Measurements from ENCODE around the gene MSMB. TPM values are rescaled to one million over a fixed set of nuclear protein-coding genes. Genes with fewer than 3 reads are reported as not detected.

The MSMB gene
- total and polyA plus RNA-seq, 7 donors = not detected

- no peak overlapping the region for H3K27ac ChIP-seq
- intact Hi-C loops (cut with DNase I) = no loop called here
- no peak for DNase-seq
- no peak overlapping the region for H3K4me3 ChIP-seq
- H3K4me1 ChIP-seq = no peaks in the 10 kb centered on the region
- H3K27me3 ChIP-seq = no peaks in the 10 kb centered on the region
- H3K36me3 ChIP-seq = no peaks in the 10 kb centered on the region
- no peak for TF ChIP-seq EP300 (IDR thresholded peaks at IDR 0.05)
- TF ChIP-seq POLR2A (IDR thresholded peaks at IDR 0.05) = no peak
- TF ChIP-seq POLR2AphosphoS5 (IDR thresholded peaks at IDR 0.05) = no peak
- TF ChIP-seq CTCF (IDR thresholded peaks at IDR 0.05) = no peak
- no peaks in the 10 kb centered on the region for H3K9me3 ChIP-seq
- WGBS, 2 donors = 68 to 73% methylated on average over 6 of the region's 6 CpGs
Observed at GRCh38 chr10:46069771-46070463, 23.8 kb upstream of the MSMB start.

DNA sequence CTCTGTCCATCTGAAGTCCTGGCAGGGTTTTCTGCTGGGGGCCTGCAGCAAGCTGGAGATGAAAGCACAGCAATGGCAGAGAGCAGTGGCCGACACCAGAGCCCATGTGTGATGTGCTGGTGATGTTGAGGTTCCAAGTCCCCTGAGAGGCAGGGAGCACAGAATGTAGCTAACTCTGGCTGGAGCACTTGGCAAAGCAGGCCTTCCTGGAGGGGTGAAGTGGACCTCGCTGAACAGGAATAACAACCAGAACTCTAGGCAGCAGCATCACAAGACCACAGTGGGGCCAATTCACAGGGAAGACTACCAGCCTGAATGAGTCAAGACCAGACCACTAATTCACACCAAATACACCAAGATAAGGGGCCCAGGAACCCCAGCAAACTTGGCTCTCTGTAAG lies 22.8 kb upstream of the MSMB start:
- 83 to 88% methylated on average over 2 of the region's 2 CpGs for WGBS, 2 donors
- intact Hi-C loops (cut with DNase I) = no loop called here
- Histone ChIP-seq H3K9me3 (no peaks in the 10 kb centered on the region), H3K4me1 (no peaks in the 10 kb centered on the region), H3K4me3 (no peak overlapping the region), H3K27ac (no peak overlapping the region), H3K36me3 (no peaks in the 10 kb centered on the region), H3K27me3 (no peaks in the 10 kb centered on the region)
- TF ChIP-seq POLR2AphosphoS5 (IDR thresholded peaks at IDR 0.05) (no peak), CTCF (IDR thresholded peaks at IDR 0.05) (no peak), EP300 (IDR thresholded peaks at IDR 0.05) (no peak), POLR2A (IDR thresholded peaks at IDR 0.05) (no peak)
- DNase-seq = no peak

DNA sequence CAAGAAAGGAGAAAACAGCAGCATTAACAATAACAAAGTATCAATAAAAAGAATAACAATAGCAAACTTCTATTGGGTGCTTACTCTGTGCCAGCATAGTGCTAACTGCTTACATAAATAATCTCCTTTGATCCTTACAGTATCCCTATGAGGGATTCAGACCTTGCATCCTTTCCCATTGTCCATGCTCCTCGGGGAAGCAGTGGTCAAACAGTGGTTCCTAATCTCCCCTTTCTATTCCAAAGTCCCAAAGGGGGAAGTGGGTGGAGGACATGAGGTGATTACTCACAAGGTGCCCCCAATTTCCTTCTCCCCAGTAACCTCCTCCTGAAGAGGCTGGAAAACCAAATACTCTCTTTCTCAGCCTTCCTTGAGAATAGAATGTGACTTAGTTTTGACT lies 22.0 kb upstream of the MSMB start:
- 69 to 72% methylated on average over 1 of the region's 1 CpG for WGBS, 2 donors
- H3K4me3 ChIP-seq = no peak overlapping the region
- TF ChIP-seq EP300 (IDR thresholded peaks at IDR 0.05) (no peak), CTCF (IDR thresholded peaks at IDR 0.05) (no peak), POLR2A (IDR thresholded peaks at IDR 0.05) (no peak), POLR2AphosphoS5 (IDR thresholded peaks at IDR 0.05) (no peak)
- no peaks in the 10 kb centered on the region for H3K9me3 ChIP-seq
- H3K27me3 ChIP-seq = no peaks in the 10 kb centered on the region
- intact Hi-C loops (cut with DNase I) = no loop called here
- DNase-seq = no peak
- no peaks in the 10 kb centered on the region for H3K4me1 ChIP-seq
- no peak overlapping the region for H3K27ac ChIP-seq
- no peaks in the 10 kb centered on the region for H3K36me3 ChIP-seq

- intact Hi-C loops (cut with DNase I) = no loop called here
- no peaks in the 10 kb centered on the region for H3K9me3 ChIP-seq
- H3K4me1 ChIP-seq = no peaks in the 10 kb centered on the region
- no peaks in the 10 kb centered on the region for H3K27me3 ChIP-seq
- 91 to 94% methylated on average over 1 of the region's 1 CpG for WGBS, 2 donors
- TF ChIP-seq POLR2A (IDR thresholded peaks at IDR 0.05) = no peak
- no peak for TF ChIP-seq CTCF (IDR thresholded peaks at IDR 0.05)
- H3K4me3 ChIP-seq = no peak overlapping the region
- DNase-seq = no peak
- H3K27ac ChIP-seq = no peak overlapping the region
- no peaks in the 10 kb centered on the region for H3K36me3 ChIP-seq
Observed at GRCh38 chr10:46064269-46064817, 18.3 kb upstream of the MSMB start.
